GM12878 (cell line): ENCODE results near the gene RALGPS1. TPM values are rescaled to one million over a fixed set of nuclear protein-coding genes. Genes with fewer than 3 reads are reported as not detected.

Experiments used
- ATAC-seq: fragments of 200-7000 bp; cut with Tn5 transposase; 3 replicates; pipeline ENCODE4 v1.9.1; 2020; ENCODE audit warnings: mild to moderate bottlenecking, moderate library complexity
- BruUV-seq: library from RNA; stranded (reverse); fragments of 400-500 nt; replicated peaks from 2 replicates; lab custom pipeline; 2021; lab: Mats Ljungman, UMichigan
- CTCF ChIA-PET: fragments of 300-600 bp; sonication (Branson Sonifier 250); formaldehyde crosslinking; extraction: SDS; loops from one replicate; lab custom pipeline; 2021; ENCODE audit warnings: inconsistent platforms; lab: Yijun Ruan, JAX
- POLR2A ChIA-PET: fragments of 350-600 bp; formaldehyde crosslinking; extraction: SDS; loops from one replicate; lab custom pipeline; 2021; ENCODE audit warnings: inconsistent platforms; lab: Charles Lee
- RAD21 ChIA-PET: fragments of 300-600 bp; sonication (Branson Sonifier 250); formaldehyde crosslinking; loops from one replicate; lab custom pipeline; 2023; ENCODE audit warnings: antibody characterized with exemption; ENCODE audit not compliant: unreplicated experiment; lab: Charles Lee
- SMC1A ChIA-PET: fragments of 300-600 bp; sonication (Branson Sonifier 250); formaldehyde crosslinking; loops from one replicate; lab custom pipeline; 2023; ENCODE audit not compliant: unreplicated experiment, uncharacterized antibody; lab: Charles Lee
- DNase-seq: peaks from one replicate; pipeline ENCODE4 v3.0.0-alpha.2; 2011; ENCODE audit warnings: low read depth, low spot score
- FAIRE-seq: peaks from 3 replicates; lab custom pipeline; 2011; peaks lifted over from hg19 to GRCh38; lab: Jason Lieb, UNC
- H2AFZ ChIP-seq: 2 replicates; pipeline ENCODE4 v1.6.0; 2011; ENCODE audit warnings: low read depth, low read length, control low read depth; ENCODE audit not compliant: control insufficient read depth
- H3K27ac ChIP-seq: 2 replicates; pipeline ENCODE4 v1.5.1; 2011; ENCODE audit warnings: control low read depth; ENCODE audit not compliant: control insufficient read depth, insufficient read depth
- H3K27me3 ChIP-seq, 2 experiments: replicated peaks in 1 of 2; 2 replicates each; pipeline versions ENCODE4 v1.6.0 to v1.6.1; 2011; ENCODE audit warnings: low read length in 1 of 2; ENCODE audit not compliant: control insufficient read depth in 2 of 2, insufficient read depth in 2 of 2
- H3K36me3 ChIP-seq, 2 experiments: 2 replicates each; pipeline ENCODE4 v1.5.1; 2011; ENCODE audit warnings: low read length in 1 of 2; ENCODE audit not compliant: control insufficient read depth in 2 of 2, insufficient read depth in 2 of 2
- H3K4me1 ChIP-seq: 2 replicates; pipeline ENCODE4 v1.6.1; 2011; ENCODE audit warnings: mild to moderate bottlenecking, low read length, moderate library complexity, mixed read lengths; ENCODE audit not compliant: control insufficient read depth, insufficient read depth
- H3K4me2 ChIP-seq: 2 replicates; pipeline ENCODE4 v1.6.0; 2011; ENCODE audit warnings: control low read depth; ENCODE audit not compliant: control insufficient read depth, insufficient read depth
- H3K4me3 ChIP-seq: fragments of 200-600 bp; sonication (generic); 2 replicates; pipeline ENCODE4 v1.5.1; 2016
- H3K79me2 ChIP-seq: 2 replicates; pipeline ENCODE4 v1.6.0; 2011; ENCODE audit warnings: low read length; ENCODE audit not compliant: control insufficient read depth, insufficient read depth
- H3K9ac ChIP-seq: 2 replicates; pipeline ENCODE4 v1.8.0; 2011; ENCODE audit warnings: low read length, control low read depth, mixed read lengths; ENCODE audit not compliant: control insufficient read depth, insufficient read depth
- H3K9me3 ChIP-seq: replicated peaks from 3 replicates; pipeline ENCODE4 v1.5.1; 2011; ENCODE audit warnings: mild to moderate bottlenecking, low read length; ENCODE audit not compliant: control insufficient read depth, insufficient read depth
- H4K20me1 ChIP-seq: 2 replicates; pipeline ENCODE4 v1.6.0; 2011; ENCODE audit not compliant: control insufficient read depth, insufficient read depth
- CBX5 ChIP-seq: sonication (generic); IDR thresholded peaks from 2 replicates; pipeline ENCODE4 v1.6.1; 2016; ENCODE audit warnings: low read depth, moderate library complexity, mild to moderate bottlenecking, inconsistent platforms
- ETV6 ChIP-seq, 2 experiments: fragments of 450-650 bp in 1 of 2; IDR thresholded peaks in 1 of 2; conservative IDR thresholded peaks in 1 of 2; 2 replicates each; pipeline ENCODE4 v1.6.1; 2014; ENCODE audit warnings: antibody characterized with exemption in 1 of 2, borderline replicate concordance in 1 of 2, low read depth in 1 of 2, mild to moderate bottlenecking in 1 of 2, moderate library complexity in 1 of 2
- EZH2 ChIP-seq: IDR thresholded peaks from 2 replicates; pipeline ENCODE4 v1.6.1; 2012; ENCODE audit warnings: low read depth, mild to moderate bottlenecking, control low read depth, inconsistent platforms, low read length, borderline replicate concordance; ENCODE audit not compliant: control insufficient read depth
- GABPA ChIP-seq: IDR thresholded peaks from 2 replicates; pipeline ENCODE4 v1.6.1; 2014; ENCODE audit warnings: antibody characterized with exemption, low read depth, mild to moderate bottlenecking, inconsistent platforms
- HDGF ChIP-seq: fragments of 450-650 bp; IDR thresholded peaks from 2 replicates; pipeline ENCODE4 v1.6.1; 2016; ENCODE audit warnings: antibody characterized with exemption
- IRF4 ChIP-seq: IDR thresholded peaks from 2 replicates; pipeline ENCODE4 v1.6.1; 2011; ENCODE audit warnings: low read depth, low read length
- MTA3 ChIP-seq: IDR thresholded peaks from 2 replicates; pipeline ENCODE4 v1.6.1; 2012; ENCODE audit warnings: low read length, inconsistent platforms, borderline replicate concordance
- PML ChIP-seq: IDR thresholded peaks from 2 replicates; pipeline ENCODE4 v1.6.1; 2012; ENCODE audit warnings: low read length, inconsistent platforms
- RCOR1 ChIP-seq: conservative IDR thresholded peaks from 2 replicates; pipeline ENCODE4 v1.6.1; 2012; ENCODE audit warnings: low read depth, low read length, improper control_type of control experiment
- RELB ChIP-seq: fragments of 450-650 bp; IDR thresholded peaks from 2 replicates; pipeline ENCODE4 v1.6.1; 2017; ENCODE audit warnings: low read depth, mild to moderate bottlenecking, moderate library complexity
- YBX1 ChIP-seq: fragments of 450-650 bp; IDR thresholded peaks from 2 replicates; pipeline ENCODE4 v1.6.1; 2016; ENCODE audit warnings: antibody characterized with exemption
- in situ Hi-C: fragments of 300-500 bp; cut with MboI; formaldehyde crosslinking; loops from 9 replicates; pipeline ENCODE4 v1.14.3; 2018; ENCODE audit warnings: mixed read lengths
- intact Hi-C: fragments of 100-400 bp; cut with micrococcal nuclease; formaldehyde crosslinking; loops from one replicate; pipeline ENCODE4 v1.14.2; 2022; ENCODE audit not compliant: unreplicated experiment
- polyA plus RNA-seq, 11 experiments: library from polyadenylated mRNA; depleted of rRNA in 4 of 11; unstranded in 6 of 11; stranded (reverse) in 5 of 11; fragments of >200 nt; fragmentation: Nextera tagmentation in 4 of 11; fragmentation: Illumina TruSeq in 1 of 11; extraction: Ambion mirVana in 4 of 11; extraction: Trizol in 1 of 11; gene quantifications; 1 replicate in 1 of 11; 2 replicates in 10 of 11; pipeline versions ENCODE4 v1.2.1 to v1.2.3, GENCODE V29; 2011 to 2016; ENCODE audit warnings: inconsistent platforms in 2 of 11, missing spikeins in 2 of 11, low read depth in 1 of 11
- total RNA-seq, 4 experiments: library from RNA; depleted of rRNA in 3 of 4; stranded (reverse); fragments of >200 nt in 3 of 4; fragmentation: Illumina TruSeq in 1 of 4; extraction: Trizol in 1 of 4; gene quantifications; 2 replicates each; pipeline versions ENCODE4 v1.2.1 to v1.2.3, GENCODE V29; 2013 to 2021

RALGPS1 gene
- total and polyA plus RNA-seq, 10 of the 15 experiments (the other 5 are each of a cell fraction or from before 2014, with no cell fraction given) = 0.13 to 5.6 (median 2.7) TPM

GRCh38 chr9:126942399-126942798, 27.8 kb downstream of the RALGPS1 start:
- POLR2A ChIA-PET = interaction anchor here (0.6 to 0.9 kb wide), 2 partner anchors 62 to 328 kb away, joined by 3 read pairs; no protein-coding TSS in a partner anchor
- in situ Hi-C loops = loop anchor here (5.0 kb wide), 1 partner anchor 255 kb away; no protein-coding TSS in a partner anchor

More at GRCh38 chr9:126942399-126942798, 27.8 kb downstream of the RALGPS1 start:
- no peaks in the 10 kb centered on the region for H4K20me1 ChIP-seq
- H3K4me1 ChIP-seq = no peaks in the 10 kb centered on the region
- BruUV-seq = no TSS peak
- no peaks in the 10 kb centered on the region for H3K36me3 ChIP-seq
- SMC1A ChIA-PET = interaction anchor here (0.6 to 5.4 kb wide), 30 partner anchors 11 to 643 kb away, joined by 3 to 83 read pairs (median 4); partner anchors contain the start of gene SLC2A8
- no peak overlapping the region for H3K4me3 ChIP-seq
- CTCF ChIA-PET = interaction anchor here (0.6 to 7.4 kb wide), 18 partner anchors 10 to 883 kb away, joined by 3 to 172 read pairs (median 5); partner anchors contain the start of gene TOR2A
- no peak overlapping the region for H3K9ac ChIP-seq
- ATAC-seq = no peak
- intact Hi-C loops = loop anchor here (5.0 to 10.0 kb wide), 3 partner anchors 180 to 482 kb away; partner anchors contain the start of genes ANGPTL2, SLC2A8 and ZNF79
- no peaks in the 10 kb centered on the region for H3K79me2 ChIP-seq
- H3K4me2 ChIP-seq = no peak overlapping the region
- no peak for DNase-seq
- no peaks in the 10 kb centered on the region for H3K9me3 ChIP-seq
- no peak for FAIRE-seq
- H2AFZ ChIP-seq = no peak overlapping the region
- no peaks in the 10 kb centered on the region for H3K27me3 ChIP-seq
- RAD21 ChIA-PET = interaction anchor here (0.9 to 6.9 kb wide), 13 partner anchors 22 to 644 kb away, joined by 3 to 91 read pairs (median 5); partner anchors contain the start of genes RALGPS1 and SLC2A8
- TF ChIP-seq GABPA = no peak
- TF ChIP-seq RELB = no peak
- TF ChIP-seq ETV6 (conservative IDR thresholded peaks at IDR 0.05 in 1 of 2, IDR thresholded peaks at IDR 0.05 in 1 of 2; ENCODE audit: borderline replicate concordance in 1 of 2, low read depth in 1 of 2) = no peak
- no peak for TF ChIP-seq EZH2
- no peak for TF ChIP-seq CBX5
- TF ChIP-seq MTA3 = no peak
- no peak for TF ChIP-seq RCOR1
- no peak for TF ChIP-seq YBX1
- no peak for TF ChIP-seq IRF4
- no peak for TF ChIP-seq PML
- TF ChIP-seq HDGF = no peak
- H3K27ac ChIP-seq = no peak overlapping the region
